ENCODE measurements around the gene PCSK4. TPM values are rescaled to one million over a fixed set of nuclear protein-coding genes. Genes with fewer than 3 reads are reported as not detected.
"Not testable (repeated sequence)": the region's sequence is repeated elsewhere in the genome, so short reads cannot be mapped to it uniquely, and the experiment has no call there.

Gene PCSK4
- total RNA-seq, 1 donor from 2014 or later: 0.53 TPM

- DNase-seq (ENCODE audit: low read depth): no peak
- no peak for FAIRE-seq
- TF ChIP-seq, protein P1, sequence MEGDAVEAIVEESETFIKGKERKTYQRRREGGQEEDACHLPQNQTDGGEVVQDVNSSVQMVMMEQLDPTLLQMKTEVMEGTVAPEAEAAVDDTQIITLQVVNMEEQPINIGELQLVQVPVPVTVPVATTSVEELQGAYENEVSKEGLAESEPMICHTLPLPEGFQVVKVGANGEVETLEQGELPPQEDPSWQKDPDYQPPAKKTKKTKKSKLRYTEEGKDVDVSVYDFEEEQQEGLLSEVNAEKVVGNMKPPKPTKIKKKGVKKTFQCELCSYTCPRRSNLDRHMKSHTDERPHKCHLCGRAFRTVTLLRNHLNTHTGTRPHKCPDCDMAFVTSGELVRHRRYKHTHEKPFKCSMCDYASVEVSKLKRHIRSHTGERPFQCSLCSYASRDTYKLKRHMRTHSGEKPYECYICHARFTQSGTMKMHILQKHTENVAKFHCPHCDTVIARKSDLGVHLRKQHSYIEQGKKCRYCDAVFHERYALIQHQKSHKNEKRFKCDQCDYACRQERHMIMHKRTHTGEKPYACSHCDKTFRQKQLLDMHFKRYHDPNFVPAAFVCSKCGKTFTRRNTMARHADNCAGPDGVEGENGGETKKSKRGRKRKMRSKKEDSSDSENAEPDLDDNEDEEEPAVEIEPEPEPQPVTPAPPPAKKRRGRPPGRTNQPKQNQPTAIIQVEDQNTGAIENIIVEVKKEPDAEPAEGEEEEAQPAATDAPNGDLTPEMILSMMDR (IDR thresholded peaks at IDR 0.05; ENCODE audit: insufficient read depth, low read length, severe bottlenecking): no peak
These were observed 7.6 kb downstream of the PCSK4 start for GRCh38 chr19:1482361-1483130.

DNA sequence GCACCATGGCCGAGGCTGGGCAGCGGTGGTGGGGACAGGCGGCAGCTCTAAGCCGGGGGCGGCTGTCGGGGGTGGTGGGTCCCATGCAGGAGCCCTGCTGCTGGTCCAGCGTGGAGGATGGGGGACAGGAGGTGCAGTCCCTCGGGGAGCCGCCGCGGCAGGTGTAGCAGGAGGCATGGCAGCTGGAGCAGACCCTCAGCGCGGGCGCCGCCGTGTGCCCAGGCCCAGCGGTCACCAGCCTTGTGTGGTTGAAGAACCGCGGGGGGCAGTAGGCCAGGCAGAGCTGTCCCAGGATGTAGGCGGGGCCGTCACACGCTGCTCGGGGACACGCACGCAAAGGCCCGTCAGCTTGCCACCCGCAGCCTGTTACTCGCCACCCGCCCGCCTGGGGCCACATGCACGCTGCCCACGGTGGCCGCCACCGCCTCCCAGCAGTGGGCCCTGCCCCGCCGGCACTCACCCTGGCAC lies 8.2 kb downstream of the PCSK4 start:
- Histone ChIP-seq H3K36me3 (ENCODE audit: control insufficient read depth, insufficient read depth, low read length) (no peaks in the 10 kb centered on the region), H3K4me3 (ENCODE audit: low read depth, low read length) (no peak overlapping the region), H3K27me3 (ENCODE audit: control insufficient read depth, insufficient read depth, low read length) (no peaks in the 10 kb centered on the region)
- DNase-seq (ENCODE audit: low read depth) (no peak), FAIRE-seq (no peak)
- TF ChIP-seq, protein P1 (IDR thresholded peaks at IDR 0.05; ENCODE audit: insufficient read depth, low read length, severe bottlenecking): no peak

More at GRCh38 chr19:1482361-1483130, 7.6 kb downstream of the PCSK4 start:
- H3K4me3 ChIP-seq (ENCODE audit: low read depth, low read length): no peak overlapping the region
- no peaks in the 10 kb centered on the region for H3K27me3 ChIP-seq (ENCODE audit: control insufficient read depth, insufficient read depth, low read length)
- no peaks in the 10 kb centered on the region for H3K36me3 ChIP-seq (ENCODE audit: control insufficient read depth, insufficient read depth, low read length)

DNA sequence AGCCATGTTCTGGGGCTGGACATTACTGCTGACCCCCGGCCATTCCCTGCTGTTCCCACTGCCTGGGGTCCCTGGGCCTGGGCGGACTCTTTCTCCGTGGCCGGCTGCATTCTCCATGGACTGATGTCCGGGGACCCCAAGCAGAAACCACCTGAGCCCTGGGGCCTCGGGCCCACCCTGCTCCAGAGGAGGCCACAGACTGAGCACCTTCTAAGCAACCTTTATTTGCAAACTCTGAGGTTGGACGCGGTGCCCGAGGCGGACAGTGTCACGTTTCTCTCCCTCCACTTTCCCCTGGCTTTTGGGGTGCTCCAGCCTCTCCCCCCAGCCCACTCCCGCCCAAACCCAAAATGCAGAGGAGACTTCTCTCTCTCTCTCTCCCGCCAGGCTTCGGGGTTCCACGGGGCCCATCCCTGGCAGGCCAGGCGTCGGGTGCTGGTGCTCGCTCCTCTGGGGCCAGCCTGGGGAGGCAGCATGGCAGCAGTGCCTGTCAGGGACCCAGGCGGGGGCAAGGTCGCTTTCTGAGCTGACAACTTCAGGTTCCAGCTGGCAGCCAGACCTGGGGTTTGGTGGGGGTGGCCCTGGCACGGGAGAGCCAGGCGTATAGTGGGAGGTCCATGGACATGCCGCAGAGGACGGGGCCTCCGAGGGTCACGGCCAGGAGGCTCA lies 8.8 kb downstream of the PCSK4 start:
- Histone ChIP-seq H3K36me3 (ENCODE audit: control insufficient read depth, insufficient read depth, low read length) (peaks cover 1% of the 10 kb centered on the region), H3K4me3 (ENCODE audit: low read depth, low read length) (no peak overlapping the region), H3K27me3 (ENCODE audit: control insufficient read depth, insufficient read depth, low read length) (no peaks in the 10 kb centered on the region)
- TF ChIP-seq, protein P1 (IDR thresholded peaks at IDR 0.05; ENCODE audit: insufficient read depth, low read length, severe bottlenecking): no peak
- DNase-seq (ENCODE audit: low read depth) (no peak), FAIRE-seq (no peak)

DNA sequence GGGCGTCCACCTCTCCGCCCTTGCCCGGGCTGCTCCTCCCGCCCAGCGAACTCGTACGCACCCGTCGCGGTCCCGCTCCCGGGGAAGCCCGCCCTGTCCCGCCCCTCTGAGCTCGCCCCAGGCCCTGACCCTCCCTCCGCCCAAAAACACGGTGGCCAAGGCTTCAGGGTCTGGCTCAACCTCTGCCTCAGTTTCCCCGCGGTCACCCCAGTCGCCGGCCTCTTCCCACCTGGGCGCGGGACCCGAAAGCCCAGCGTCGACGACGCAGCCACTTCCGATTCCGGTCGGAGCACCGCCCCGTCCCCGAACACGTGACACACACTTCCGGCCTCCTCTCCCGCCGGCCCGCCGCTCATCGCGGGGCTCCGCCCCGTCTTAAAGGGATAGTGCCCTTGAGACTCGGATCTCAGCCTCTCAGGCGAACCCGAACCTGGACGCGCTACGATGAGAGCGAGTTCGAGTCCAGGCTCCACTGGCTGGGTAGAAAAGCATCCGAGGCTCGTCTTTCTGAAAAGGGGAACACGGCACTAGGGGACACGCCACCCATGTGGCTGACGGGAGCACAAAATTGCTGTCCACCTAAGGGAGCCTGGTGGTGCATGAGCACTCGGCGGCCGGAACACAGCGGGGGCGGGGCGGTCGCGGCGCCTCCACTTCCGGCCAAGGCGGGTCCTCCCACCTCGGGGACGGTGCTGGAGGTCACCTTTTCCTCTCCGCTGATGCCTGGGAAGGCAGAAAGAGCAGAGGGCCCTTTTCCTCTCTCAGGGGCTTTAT lies 11.0 kb downstream of the PCSK4 start, which contains the start of gene C19orf25:
TSS of gene C19orf25 (minus strand) at position 282 of the 774 bp plus-strand sequence. CDS start 312 bp downstream, outside the sequence.
- DNase-seq (ENCODE audit: low read depth): peak; percentile 81
- Histone ChIP-seq H3K36me3 (ENCODE audit: control insufficient read depth, insufficient read depth, low read length) (peaks cover 4% of the 10 kb centered on the region), H3K27me3 (ENCODE audit: control insufficient read depth, insufficient read depth, low read length) (no peaks in the 10 kb centered on the region), H3K4me3 (ENCODE audit: low read depth, low read length) (peak within 1 kb of the TSS; percentile 96)
- FAIRE-seq: peak; percentile 81
- TF ChIP-seq, protein P1 (IDR thresholded peaks at IDR 0.05; ENCODE audit: insufficient read depth, low read length, severe bottlenecking): no peak

- not testable (repeated sequence) for H3K36me3 ChIP-seq (ENCODE audit: control insufficient read depth, insufficient read depth, low read length); DNase-seq (ENCODE audit: low read depth); FAIRE-seq; H3K27me3 ChIP-seq (ENCODE audit: control insufficient read depth, insufficient read depth, low read length); H3K4me3 ChIP-seq (ENCODE audit: low read depth, low read length)
These were observed 13.1 kb downstream of the PCSK4 start for GRCh38 chr19:1477056-1477455.

Data from bronchial epithelial cell (primary cell).